Ascending aorta (tissue), 2 donors: ENCODE data around the gene C4A. TPM values are rescaled to one million over a fixed set of nuclear protein-coding genes. Genes with fewer than 3 reads are reported as not detected.

Experiments
- DNase-seq, 2 donors: peaks; one replicate each; pipeline ENCODE4 v3.0.0-alpha.2; 2019; ENCODE audit warnings: low spot score in 2 of 2
- H3K27ac ChIP-seq, 2 donors: fragments of 200-600 bp; sonication (generic); one replicate each; pipeline ENCODE4 v1.5.1; 2016 to 2017; ENCODE audit warnings: mild to moderate bottlenecking in 1 of 2
- H3K27me3 ChIP-seq: fragments of 200-600 bp; sonication (generic); one replicate; pipeline ENCODE4 v1.5.1; 2017
- H3K36me3 ChIP-seq, 2 donors: fragments of 200-600 bp; sonication (generic); one replicate each; pipeline ENCODE4 v1.5.1; 2016
- H3K4me1 ChIP-seq, 2 donors: fragments of 200-600 bp; sonication (generic); one replicate each; pipeline ENCODE4 v1.5.1; 2016 to 2017; ENCODE audit warnings: mild to moderate bottlenecking in 1 of 2
- H3K4me3 ChIP-seq, 2 donors: fragments of 200-600 bp; sonication (generic); one replicate each; pipeline ENCODE4 v1.5.1; 2016 to 2017; ENCODE audit warnings: mild to moderate bottlenecking in 1 of 2
- H3K9me3 ChIP-seq, 2 donors: fragments of 200-600 bp; sonication (generic); one replicate each; pipeline ENCODE4 v1.5.1; 2016
- CTCF ChIP-seq, 3 experiments: fragments of 200-600 bp in 2 of 3; fragments of 450-650 bp in 1 of 3; sonication (generic) in 2 of 3; IDR thresholded peaks; one replicate each; pipeline ENCODE4 v1.5.1; 2016 to 2019; ENCODE audit warnings: antibody characterized with exemption in 3 of 3, mild to moderate bottlenecking in 1 of 3, moderate library complexity in 1 of 3
- intact Hi-C: fragments of 100-400 bp; cut with DNase I; formaldehyde crosslinking; loops from one replicate; pipeline ENCODE4 v1.15.1; 2023
- total RNA-seq: library from RNA; depleted of rRNA; stranded (reverse); fragments of >200 nt; gene quantifications from one replicate; pipeline ENCODE4 v1.1.0, GENCODE V29; 2016

The C4A gene
- total RNA-seq, 1 donor from 2014 or later = 147 TPM

- H3K27me3 ChIP-seq = no peaks in the 10 kb centered on the region
- H3K27ac ChIP-seq = no peak overlapping the region
- H3K4me1 ChIP-seq = peaks cover 3 to 11% of the 10 kb centered on the region in 2 donors
- DNase-seq = no peak
- no peak overlapping the region for H3K4me3 ChIP-seq
- no peak for TF ChIP-seq CTCF (IDR thresholded peaks at IDR 0.05)
- H3K9me3 ChIP-seq = no peaks in the 10 kb centered on the region
- intact Hi-C loops = no loop called here
- peaks cover 69 to 87% of the 10 kb centered on the region in 2 donors for H3K36me3 ChIP-seq
Observed at GRCh38 chr6:31963921-31964320, 17.9 kb upstream of the C4A start.

GRCh38 chr6:31965700-31966099 is 16.2 kb upstream of the C4A start:
- intact Hi-C loops = no loop called here
- Histone ChIP-seq H3K4me1 (peaks cover 1 to 3% of the 10 kb centered on the region in 2 donors), H3K9me3 (no peaks in the 10 kb centered on the region), H3K27me3 (no peaks in the 10 kb centered on the region), H3K4me3 (no peak overlapping the region), H3K27ac (no peak overlapping the region), H3K36me3 (peaks cover 77 to 99% of the 10 kb centered on the region in 2 donors)
- TF ChIP-seq CTCF (IDR thresholded peaks at IDR 0.05) = no peak
- no peak for DNase-seq

- intact Hi-C loops = no loop called here
- Histone ChIP-seq H3K36me3 (peaks cover 75 to 91% of the 10 kb centered on the region in 2 donors), H3K27me3 (no peaks in the 10 kb centered on the region), H3K4me1 (peaks cover 8 to 10% of the 10 kb centered on the region in 2 donors), H3K4me3 (no peak overlapping the region), H3K27ac (no peak overlapping the region), H3K9me3 (no peaks in the 10 kb centered on the region)
- DNase-seq = no peak
- TF ChIP-seq CTCF (IDR thresholded peaks at IDR 0.05) = no peak
Observed at GRCh38 chr6:31966506-31966905, 15.4 kb upstream of the C4A start.

GRCh38 chr6:31966997-31967925 is 14.6 kb upstream of the C4A start:
- peaks cover 8 to 10% of the 10 kb centered on the region in 2 donors for H3K4me1 ChIP-seq
- H3K27ac ChIP-seq = no peak overlapping the region
- intact Hi-C loops = no loop called here
- no peaks in the 10 kb centered on the region for H3K27me3 ChIP-seq
- no peak for DNase-seq
- no peaks in the 10 kb centered on the region for H3K9me3 ChIP-seq
- H3K4me3 ChIP-seq = no peak overlapping the region
- H3K36me3 ChIP-seq = peaks cover 67 to 83% of the 10 kb centered on the region in 2 donors
- no peak for TF ChIP-seq CTCF (IDR thresholded peaks at IDR 0.05)

- no peak for DNase-seq
- Histone ChIP-seq H3K36me3 (peaks cover 61 to 77% of the 10 kb centered on the region in 2 donors), H3K4me1 (peaks cover 10% of the 10 kb centered on the region in 2 donors), H3K27me3 (no peaks in the 10 kb centered on the region), H3K27ac (no peak overlapping the region), H3K4me3 (no peak overlapping the region), H3K9me3 (no peaks in the 10 kb centered on the region)
- intact Hi-C loops = no loop called here
- no peak for TF ChIP-seq CTCF (IDR thresholded peaks at IDR 0.05)
Observed at GRCh38 chr6:31967926-31968320, 13.9 kb upstream of the C4A start.
